WTC11 (cell line): ENCODE results near the gene ZNF568. TPM values are rescaled to one million over a fixed set of nuclear protein-coding genes. Genes with fewer than 3 reads are reported as not detected.

ENCODE experiments used
- ATAC-seq: fragments of 200-7000 bp; cut with Tn5 transposase; 2 replicates; pipeline ENCODE4 v1.10.0; 2021; ENCODE audit warnings: mild to moderate bottlenecking, moderate library complexity
- CTCF ChIA-PET: fragments of 300-600 bp; sonication (Branson Sonifier 250); formaldehyde crosslinking; loops from one replicate; lab custom pipeline; 2021; ENCODE audit warnings: antibody characterized with exemption; lab: Charles Lee
- POLR2A ChIA-PET: fragments of 350-600 bp; sonication (Branson Sonifier 250); formaldehyde crosslinking; loops from one replicate; lab custom pipeline; 2021; ENCODE audit warnings: antibody characterized with exemption; lab: Charles Lee
- DNase-seq: peaks from one replicate; pipeline ENCODE4 v3.0.0; 2021; ENCODE audit warnings: low spot score
- H3K27ac Mint-ChIP-seq: 2 replicates; pipeline ENCODE4 v1.8.0; 2021; ENCODE audit warnings: mixed read lengths
- H3K27me3 Mint-ChIP-seq: 2 replicates; pipeline ENCODE4 v1.8.0; 2021; ENCODE audit warnings: low read depth, mild to moderate bottlenecking, moderate library complexity, mixed read lengths
- H3K36me3 Mint-ChIP-seq: 2 replicates; pipeline ENCODE4 v1.8.0; 2021; ENCODE audit warnings: mixed read lengths
- H3K4me1 Mint-ChIP-seq: 2 replicates; pipeline ENCODE4 v1.8.0; 2022; ENCODE audit warnings: mixed read lengths
- H3K4me3 Mint-ChIP-seq: 2 replicates; pipeline ENCODE4 v1.8.0; 2021; ENCODE audit warnings: mild to moderate bottlenecking, moderate library complexity, mixed read lengths
- H3K9me3 Mint-ChIP-seq: 2 replicates; pipeline ENCODE4 v1.8.0; 2021; ENCODE audit warnings: mixed read lengths
- EMX1 ChIP-seq: fragments of 250-450 bp; sonication (Bioruptor Pico); IDR thresholded peaks from 2 replicates; pipeline ENCODE4 v1.8.0; 2021; ENCODE audit warnings: mild to moderate bottlenecking
- FOXP1 ChIP-seq: sonication (generic); formaldehyde crosslinking; IDR thresholded peaks from 2 replicates; pipeline ENCODE4 v1.8.0; 2022; ENCODE audit warnings: missing genetic modification reagents, mild to moderate bottlenecking, moderate library complexity, borderline replicate concordance
- GRHL2 ChIP-seq: fragments of 250-450 bp; sonication (Bioruptor Pico); IDR thresholded peaks from 2 replicates; pipeline ENCODE4 v1.8.0; 2022; ENCODE audit warnings: mild to moderate bottlenecking, moderate library complexity; ENCODE audit not compliant: insufficient replicate concordance, severe bottlenecking
- GTF2I ChIP-seq: fragments of 250-450 bp; sonication (Bioruptor Pico); conservative IDR thresholded peaks from 2 replicates; pipeline ENCODE4 v1.4.0; 2021; ENCODE audit warnings: mild to moderate bottlenecking
- NR2C2 ChIP-seq: sonication (generic); formaldehyde crosslinking; IDR thresholded peaks from 2 replicates; pipeline ENCODE4 v1.8.0; 2022; ENCODE audit warnings: mild to moderate bottlenecking, missing genetic modification reagents
- PRRX2 ChIP-seq: fragments of 250-450 bp; sonication (Bioruptor Pico); IDR thresholded peaks from 2 replicates; pipeline ENCODE4 v1.8.0; 2021; ENCODE audit warnings: mild to moderate bottlenecking
- RELA ChIP-seq: sonication (generic); formaldehyde crosslinking; IDR thresholded peaks from 2 replicates; pipeline ENCODE4 v1.8.1; 2022; ENCODE audit warnings: missing genetic modification reagents, mild to moderate bottlenecking, borderline replicate concordance
- SMAD4 ChIP-seq: sonication (generic); formaldehyde crosslinking; IDR thresholded peaks from 2 replicates; pipeline ENCODE4 v1.8.0; 2022; ENCODE audit warnings: mild to moderate bottlenecking, missing genetic modification reagents
- SOX15 ChIP-seq: fragments of 250-450 bp; sonication (Bioruptor Pico); IDR thresholded peaks from 2 replicates; pipeline ENCODE4 v1.9.0; 2021; ENCODE audit warnings: mild to moderate bottlenecking
- TEAD1 ChIP-seq: sonication (generic); formaldehyde crosslinking; IDR thresholded peaks from 2 replicates; pipeline ENCODE4 v1.8.0; 2022; ENCODE audit warnings: mild to moderate bottlenecking, missing genetic modification reagents
- ZBTB21 ChIP-seq: sonication (generic); formaldehyde crosslinking; IDR thresholded peaks from 2 replicates; pipeline ENCODE4 v1.8.1; 2023; ENCODE audit warnings: mild to moderate bottlenecking, missing genetic modification reagents, borderline replicate concordance
- ZNF219 ChIP-seq: sonication (generic); formaldehyde crosslinking; IDR thresholded peaks from 2 replicates; pipeline ENCODE4 v1.8.0; 2023; ENCODE audit warnings: missing genetic modification reagents, mild to moderate bottlenecking, borderline replicate concordance
- ZNF232 ChIP-seq: sonication (generic); formaldehyde crosslinking; IDR thresholded peaks from 2 replicates; pipeline ENCODE4 v1.8.0; 2022; ENCODE audit warnings: mild to moderate bottlenecking, missing genetic modification reagents
- ZNF416 ChIP-seq: fragments of 250-450 bp; sonication (Bioruptor Pico); IDR thresholded peaks from 2 replicates; pipeline ENCODE4 v1.9.0; 2021; ENCODE audit warnings: mild to moderate bottlenecking, inconsistent platforms
- total RNA-seq: library from RNA; stranded (reverse); gene quantifications from 3 replicates; pipeline ENCODE4 v1.2.3, GENCODE V29; 2021
- TF ChIP-seq, protein P1 (sequence below): fragments of 250-450 bp; sonication (Bioruptor Pico); IDR thresholded peaks from 2 replicates; pipeline ENCODE4 v1.9.0; 2021; ENCODE audit warnings: mild to moderate bottlenecking, borderline replicate concordance
- TF ChIP-seq, protein P2 (sequence below): sonication (generic); formaldehyde crosslinking; conservative IDR thresholded peaks from 2 replicates; pipeline ENCODE4 v1.8.1; 2023; ENCODE audit warnings: mild to moderate bottlenecking, low read depth, missing genetic modification reagents, moderate library complexity
- TF ChIP-seq, protein P3 (sequence below): sonication (generic); formaldehyde crosslinking; IDR thresholded peaks from 2 replicates; pipeline ENCODE4 v1.8.1; 2022; ENCODE audit warnings: mild to moderate bottlenecking, moderate library complexity, missing genetic modification reagents
- TF ChIP-seq, protein P4 (sequence below): fragments of 250-450 bp; sonication (Bioruptor Pico); IDR thresholded peaks from 2 replicates; pipeline ENCODE4 v1.9.0; 2021; ENCODE audit warnings: mild to moderate bottlenecking
- TF ChIP-seq, protein P5 (sequence below): sonication (generic); formaldehyde crosslinking; IDR thresholded peaks from 2 replicates; pipeline ENCODE4 v1.8.1; 2023; ENCODE audit warnings: mild to moderate bottlenecking, missing genetic modification reagents, moderate library complexity
- TF ChIP-seq, protein P6 (sequence below): sonication (generic); formaldehyde crosslinking; IDR thresholded peaks from 2 replicates; pipeline ENCODE4 v1.8.1; 2022; ENCODE audit warnings: low read depth, missing genetic modification reagents, borderline replicate concordance

The ZNF568 gene
- total RNA-seq, 1 experiment from 2014 or later, result 10.5 TPM

DNA sequence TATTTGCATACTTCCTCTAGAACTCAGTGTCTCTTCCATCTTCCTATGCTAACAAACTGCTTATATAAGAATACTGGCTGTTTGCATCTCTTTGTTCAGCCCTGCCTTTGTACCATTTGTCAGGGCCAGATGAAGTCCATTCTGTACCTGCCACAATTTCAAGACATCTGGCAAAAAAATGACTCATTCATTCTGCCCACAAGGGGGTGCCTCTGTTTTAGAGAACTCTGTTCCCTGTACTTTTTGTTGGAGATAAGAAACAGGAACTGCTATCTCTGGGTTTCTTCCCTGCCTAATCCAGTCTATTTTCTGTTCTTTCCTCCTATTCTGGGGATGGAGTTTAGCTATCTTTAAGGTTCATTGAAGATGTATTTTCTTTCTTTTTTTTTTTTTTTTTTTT is 23.0 kb downstream of the ZNF568 start:
- POLR2A ChIA-PET, result no interaction called here
- ATAC-seq, result no peak
- TF ChIP-seq GRHL2 (CRISPR knock-in tag), result no peak
- TF ChIP-seq, protein P1, sequence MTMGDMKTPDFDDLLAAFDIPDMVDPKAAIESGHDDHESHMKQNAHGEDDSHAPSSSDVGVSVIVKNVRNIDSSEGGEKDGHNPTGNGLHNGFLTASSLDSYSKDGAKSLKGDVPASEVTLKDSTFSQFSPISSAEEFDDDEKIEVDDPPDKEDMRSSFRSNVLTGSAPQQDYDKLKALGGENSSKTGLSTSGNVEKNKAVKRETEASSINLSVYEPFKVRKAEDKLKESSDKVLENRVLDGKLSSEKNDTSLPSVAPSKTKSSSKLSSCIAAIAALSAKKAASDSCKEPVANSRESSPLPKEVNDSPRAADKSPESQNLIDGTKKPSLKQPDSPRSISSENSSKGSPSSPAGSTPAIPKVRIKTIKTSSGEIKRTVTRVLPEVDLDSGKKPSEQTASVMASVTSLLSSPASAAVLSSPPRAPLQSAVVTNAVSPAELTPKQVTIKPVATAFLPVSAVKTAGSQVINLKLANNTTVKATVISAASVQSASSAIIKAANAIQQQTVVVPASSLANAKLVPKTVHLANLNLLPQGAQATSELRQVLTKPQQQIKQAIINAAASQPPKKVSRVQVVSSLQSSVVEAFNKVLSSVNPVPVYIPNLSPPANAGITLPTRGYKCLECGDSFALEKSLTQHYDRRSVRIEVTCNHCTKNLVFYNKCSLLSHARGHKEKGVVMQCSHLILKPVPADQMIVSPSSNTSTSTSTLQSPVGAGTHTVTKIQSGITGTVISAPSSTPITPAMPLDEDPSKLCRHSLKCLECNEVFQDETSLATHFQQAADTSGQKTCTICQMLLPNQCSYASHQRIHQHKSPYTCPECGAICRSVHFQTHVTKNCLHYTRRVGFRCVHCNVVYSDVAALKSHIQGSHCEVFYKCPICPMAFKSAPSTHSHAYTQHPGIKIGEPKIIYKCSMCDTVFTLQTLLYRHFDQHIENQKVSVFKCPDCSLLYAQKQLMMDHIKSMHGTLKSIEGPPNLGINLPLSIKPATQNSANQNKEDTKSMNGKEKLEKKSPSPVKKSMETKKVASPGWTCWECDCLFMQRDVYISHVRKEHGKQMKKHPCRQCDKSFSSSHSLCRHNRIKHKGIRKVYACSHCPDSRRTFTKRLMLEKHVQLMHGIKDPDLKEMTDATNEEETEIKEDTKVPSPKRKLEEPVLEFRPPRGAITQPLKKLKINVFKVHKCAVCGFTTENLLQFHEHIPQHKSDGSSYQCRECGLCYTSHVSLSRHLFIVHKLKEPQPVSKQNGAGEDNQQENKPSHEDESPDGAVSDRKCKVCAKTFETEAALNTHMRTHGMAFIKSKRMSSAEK (CRISPR knock-in tag), result no peak
- TF ChIP-seq NR2C2 (CRISPR knock-in tag), result no peak
- no peak for TF ChIP-seq ZNF416 (CRISPR knock-in tag)
- no peak for TF ChIP-seq SOX15
- no peak for TF ChIP-seq GTF2I
- no peak for TF ChIP-seq PRRX2 (CRISPR knock-in tag)
- TF ChIP-seq SMAD4, result no peak
- TF ChIP-seq TEAD1 (CRISPR knock-in tag), result no peak
- TF ChIP-seq, protein P2, sequence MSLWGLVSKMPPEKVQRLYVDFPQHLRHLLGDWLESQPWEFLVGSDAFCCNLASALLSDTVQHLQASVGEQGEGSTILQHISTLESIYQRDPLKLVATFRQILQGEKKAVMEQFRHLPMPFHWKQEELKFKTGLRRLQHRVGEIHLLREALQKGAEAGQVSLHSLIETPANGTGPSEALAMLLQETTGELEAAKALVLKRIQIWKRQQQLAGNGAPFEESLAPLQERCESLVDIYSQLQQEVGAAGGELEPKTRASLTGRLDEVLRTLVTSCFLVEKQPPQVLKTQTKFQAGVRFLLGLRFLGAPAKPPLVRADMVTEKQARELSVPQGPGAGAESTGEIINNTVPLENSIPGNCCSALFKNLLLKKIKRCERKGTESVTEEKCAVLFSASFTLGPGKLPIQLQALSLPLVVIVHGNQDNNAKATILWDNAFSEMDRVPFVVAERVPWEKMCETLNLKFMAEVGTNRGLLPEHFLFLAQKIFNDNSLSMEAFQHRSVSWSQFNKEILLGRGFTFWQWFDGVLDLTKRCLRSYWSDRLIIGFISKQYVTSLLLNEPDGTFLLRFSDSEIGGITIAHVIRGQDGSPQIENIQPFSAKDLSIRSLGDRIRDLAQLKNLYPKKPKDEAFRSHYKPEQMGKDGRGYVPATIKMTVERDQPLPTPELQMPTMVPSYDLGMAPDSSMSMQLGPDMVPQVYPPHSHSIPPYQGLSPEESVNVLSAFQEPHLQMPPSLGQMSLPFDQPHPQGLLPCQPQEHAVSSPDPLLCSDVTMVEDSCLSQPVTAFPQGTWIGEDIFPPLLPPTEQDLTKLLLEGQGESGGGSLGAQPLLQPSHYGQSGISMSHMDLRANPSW (CRISPR knock-in tag), result no peak
- TF ChIP-seq ZNF232 (CRISPR knock-in tag), result no peak
- TF ChIP-seq RELA (CRISPR knock-in tag), result no peak
- TF ChIP-seq, protein P3, sequence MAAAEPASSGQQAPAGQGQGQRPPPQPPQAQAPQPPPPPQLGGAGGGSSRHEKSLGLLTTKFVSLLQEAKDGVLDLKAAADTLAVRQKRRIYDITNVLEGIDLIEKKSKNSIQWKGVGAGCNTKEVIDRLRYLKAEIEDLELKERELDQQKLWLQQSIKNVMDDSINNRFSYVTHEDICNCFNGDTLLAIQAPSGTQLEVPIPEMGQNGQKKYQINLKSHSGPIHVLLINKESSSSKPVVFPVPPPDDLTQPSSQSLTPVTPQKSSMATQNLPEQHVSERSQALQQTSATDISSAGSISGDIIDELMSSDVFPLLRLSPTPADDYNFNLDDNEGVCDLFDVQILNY (CRISPR knock-in tag), result no peak
- TF ChIP-seq, protein P4, sequence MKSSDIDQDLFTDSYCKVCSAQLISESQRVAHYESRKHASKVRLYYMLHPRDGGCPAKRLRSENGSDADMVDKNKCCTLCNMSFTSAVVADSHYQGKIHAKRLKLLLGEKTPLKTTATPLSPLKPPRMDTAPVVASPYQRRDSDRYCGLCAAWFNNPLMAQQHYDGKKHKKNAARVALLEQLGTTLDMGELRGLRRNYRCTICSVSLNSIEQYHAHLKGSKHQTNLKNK, result no peak
- no peak for TF ChIP-seq EMX1 (CRISPR knock-in tag)
- no peak for TF ChIP-seq FOXP1 (CRISPR knock-in tag)
- TF ChIP-seq, protein P5, sequence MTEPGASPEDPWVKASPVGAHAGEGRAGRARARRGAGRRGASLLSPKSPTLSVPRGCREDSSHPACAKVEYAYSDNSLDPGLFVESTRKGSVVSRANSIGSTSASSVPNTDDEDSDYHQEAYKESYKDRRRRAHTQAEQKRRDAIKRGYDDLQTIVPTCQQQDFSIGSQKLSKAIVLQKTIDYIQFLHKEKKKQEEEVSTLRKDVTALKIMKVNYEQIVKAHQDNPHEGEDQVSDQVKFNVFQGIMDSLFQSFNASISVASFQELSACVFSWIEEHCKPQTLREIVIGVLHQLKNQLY (CRISPR knock-in tag), result no peak
- TF ChIP-seq ZNF219 (CRISPR knock-in tag), result no peak
- TF ChIP-seq ZBTB21 (CRISPR knock-in tag), result no peak
- TF ChIP-seq, protein P6, sequence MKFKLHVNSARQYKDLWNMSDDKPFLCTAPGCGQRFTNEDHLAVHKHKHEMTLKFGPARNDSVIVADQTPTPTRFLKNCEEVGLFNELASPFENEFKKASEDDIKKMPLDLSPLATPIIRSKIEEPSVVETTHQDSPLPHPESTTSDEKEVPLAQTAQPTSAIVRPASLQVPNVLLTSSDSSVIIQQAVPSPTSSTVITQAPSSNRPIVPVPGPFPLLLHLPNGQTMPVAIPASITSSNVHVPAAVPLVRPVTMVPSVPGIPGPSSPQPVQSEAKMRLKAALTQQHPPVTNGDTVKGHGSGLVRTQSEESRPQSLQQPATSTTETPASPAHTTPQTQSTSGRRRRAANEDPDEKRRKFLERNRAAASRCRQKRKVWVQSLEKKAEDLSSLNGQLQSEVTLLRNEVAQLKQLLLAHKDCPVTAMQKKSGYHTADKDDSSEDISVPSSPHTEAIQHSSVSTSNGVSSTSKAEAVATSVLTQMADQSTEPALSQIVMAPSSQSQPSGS (CRISPR knock-in tag), result no peak
- TF ChIP-seq, all 79 proteins: peak for 0
- Mint-ChIP-seq H3K27ac (no peak overlapping the region), H3K27me3 (no peaks in the 10 kb centered on the region), H3K9me3 (peaks cover 18% of the 10 kb centered on the region), H3K4me3 (no peak overlapping the region), H3K4me1 (no peaks in the 10 kb centered on the region), H3K36me3 (peaks cover 40% of the 10 kb centered on the region)
- CTCF ChIA-PET, result no interaction called here
- DNase-seq, result no peak
